Hypothalamus (tissue), 51 donors: Measurements from ENCODE around the gene FCN1.
"Not testable (repeated sequence)": the region's sequence is repeated elsewhere in the genome, so short reads cannot be mapped to it uniquely, and the experiment has no call there.

Source experiments
- DNase-seq, 51 donors: peaks; one replicate each; lab custom pipeline; 2025; lab: John Stamatoyannopoulos, UW

FCN1 gene

GRCh38 chr9:134860510-134860909, 57.2 kb downstream of the FCN1 start:
- DNase-seq: no peak

GRCh38 chr9:134858051-134858841, 59.5 kb downstream of the FCN1 start:
- peak in 1 of 51 donors; percentile 39 for DNase-seq

GRCh38 chr9:134857451-134857850, 60.3 kb downstream of the FCN1 start:
- DNase-seq: not testable (repeated sequence)

DNA sequence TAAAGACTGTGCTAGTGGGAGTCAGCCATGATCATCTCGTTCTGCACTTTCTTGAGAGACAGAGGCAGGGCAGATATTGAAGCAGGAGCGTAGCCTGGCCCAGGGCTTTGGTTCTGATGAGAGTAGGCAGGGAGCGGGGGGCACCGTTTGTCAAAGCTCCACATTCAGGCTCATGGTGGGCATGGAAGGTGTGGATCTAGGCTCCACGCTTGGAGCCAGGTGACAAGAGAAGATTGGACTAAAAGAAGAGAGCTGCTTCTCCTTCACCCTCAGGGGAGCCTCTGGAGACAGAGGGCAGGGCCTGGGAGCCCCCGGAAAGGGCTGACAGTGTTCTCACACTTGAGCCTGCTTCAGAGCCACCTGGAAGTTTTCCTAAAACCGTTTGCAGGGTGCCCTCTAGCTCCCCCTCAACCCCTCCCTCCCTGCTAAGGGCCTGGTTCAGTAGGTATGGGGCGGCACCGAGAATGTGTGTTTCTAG, 61.8 kb downstream of the FCN1 start:
- no peak for DNase-seq
